Gastrocnemius medialis (tissue), 4 donors: ENCODE measurements around the gene NT5DC2.

Source experiments
- POLR2A ChIP-seq, 2 donors: fragments of 450-650 bp; IDR thresholded peaks; one replicate each; pipeline ENCODE4 v1.6.1; 2017; ENCODE audit warnings: antibody characterized with exemption in 2 of 2, mild to moderate bottlenecking in 2 of 2, moderate library complexity in 2 of 2
- TF ChIP-seq, protein P1 (sequence below), 5 experiments: fragments of 450-650 bp in 3 of 5; fragments of 200-600 bp in 2 of 5; sonication (generic) in 2 of 5; IDR thresholded peaks in 4 of 5; conservative IDR thresholded peaks in 1 of 5; 1 replicate in 4 of 5; 2 replicates in 1 of 5; pipeline ENCODE4 v1.5.1; 2016 to 2019; ENCODE audit warnings: antibody characterized with exemption in 5 of 5, mild to moderate bottlenecking in 3 of 5, moderate library complexity in 3 of 5

DNA sequence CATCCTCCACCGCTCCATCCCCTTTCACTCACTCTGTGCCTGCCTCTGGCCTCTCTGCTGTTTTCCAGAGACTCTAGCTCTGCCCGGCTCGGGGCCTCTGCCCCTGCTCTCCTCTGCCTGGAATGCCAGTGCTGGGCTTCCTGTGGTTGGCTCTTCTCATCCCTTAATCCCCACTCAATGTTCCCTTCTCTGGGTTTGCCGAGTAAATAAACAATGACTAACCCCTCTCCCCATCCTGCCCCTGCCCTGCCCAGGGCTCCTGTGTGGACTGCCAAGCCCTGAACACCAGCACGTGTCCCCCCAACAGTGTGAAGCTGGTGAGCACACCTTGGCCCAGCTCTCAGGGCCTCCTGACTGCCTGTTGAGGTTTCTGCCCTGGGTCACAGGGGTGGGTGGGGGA is 26.3 kb downstream of the NT5DC2 start:
- TF ChIP-seq, protein P1, sequence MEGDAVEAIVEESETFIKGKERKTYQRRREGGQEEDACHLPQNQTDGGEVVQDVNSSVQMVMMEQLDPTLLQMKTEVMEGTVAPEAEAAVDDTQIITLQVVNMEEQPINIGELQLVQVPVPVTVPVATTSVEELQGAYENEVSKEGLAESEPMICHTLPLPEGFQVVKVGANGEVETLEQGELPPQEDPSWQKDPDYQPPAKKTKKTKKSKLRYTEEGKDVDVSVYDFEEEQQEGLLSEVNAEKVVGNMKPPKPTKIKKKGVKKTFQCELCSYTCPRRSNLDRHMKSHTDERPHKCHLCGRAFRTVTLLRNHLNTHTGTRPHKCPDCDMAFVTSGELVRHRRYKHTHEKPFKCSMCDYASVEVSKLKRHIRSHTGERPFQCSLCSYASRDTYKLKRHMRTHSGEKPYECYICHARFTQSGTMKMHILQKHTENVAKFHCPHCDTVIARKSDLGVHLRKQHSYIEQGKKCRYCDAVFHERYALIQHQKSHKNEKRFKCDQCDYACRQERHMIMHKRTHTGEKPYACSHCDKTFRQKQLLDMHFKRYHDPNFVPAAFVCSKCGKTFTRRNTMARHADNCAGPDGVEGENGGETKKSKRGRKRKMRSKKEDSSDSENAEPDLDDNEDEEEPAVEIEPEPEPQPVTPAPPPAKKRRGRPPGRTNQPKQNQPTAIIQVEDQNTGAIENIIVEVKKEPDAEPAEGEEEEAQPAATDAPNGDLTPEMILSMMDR (IDR thresholded peaks at IDR 0.05 in 4 of 5, conservative IDR thresholded peaks at IDR 0.05 in 1 of 5), result no peak
- TF ChIP-seq POLR2A (IDR thresholded peaks at IDR 0.05), result no peak
